ENCODE data around the gene DGKQ.

DNA sequence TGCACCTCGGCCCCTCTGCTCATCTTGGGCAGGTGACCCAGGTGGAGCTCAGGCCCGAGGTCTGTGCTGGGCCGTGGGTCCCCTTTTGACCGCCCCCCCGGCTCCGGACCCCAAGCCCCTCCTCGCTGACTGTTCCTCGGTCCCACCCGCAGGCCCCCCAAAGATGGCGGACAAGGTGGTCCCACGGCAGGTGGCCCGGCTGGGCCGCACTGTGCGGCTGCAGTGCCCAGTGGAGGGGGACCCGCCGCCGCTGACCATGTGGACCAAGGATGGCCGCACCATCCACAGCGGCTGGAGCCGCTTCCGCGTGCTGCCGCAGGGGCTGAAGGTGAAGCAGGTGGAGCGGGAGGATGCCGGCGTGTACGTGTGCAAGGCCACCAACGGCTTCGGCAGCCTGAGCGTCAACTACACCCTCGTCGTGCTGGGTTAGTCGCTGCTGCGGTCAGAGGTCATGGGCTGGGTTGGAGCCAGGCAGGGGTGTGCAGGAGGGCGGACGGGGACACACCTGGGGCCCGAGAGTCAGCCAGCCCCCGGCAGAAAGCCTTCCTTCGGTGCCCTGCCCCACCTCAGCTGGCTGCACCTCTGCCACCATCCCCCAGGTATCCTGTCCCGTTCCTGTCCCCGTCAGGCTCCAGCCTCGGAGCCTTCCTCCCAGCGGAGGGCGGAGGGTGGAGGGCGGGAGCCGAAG, 48.8 kb upstream of the DGKQ start:
- no peak for TF ChIP-seq POLR2AphosphoS5 (IDR thresholded peaks at IDR 0.05; ENCODE audit: low read depth, low read length)
- no peak for TF ChIP-seq POLR2A (IDR thresholded peaks at IDR 0.05; ENCODE audit: low read depth, low read length)
